Heart left ventricle (tissue), 13 donors: ENCODE results near the gene PIGS.

Experiments used
- CTCF ChIP-seq, 12 donors: fragments of 200-600 bp; sonication (generic) in 4 of 12; IDR thresholded peaks; one replicate each; pipeline versions ENCODE4 v1.5.0 to v1.8.0; 2018 to 2022; ENCODE audit warnings: antibody characterized with exemption in 12 of 12, mild to moderate bottlenecking in 5 of 12
- POLR2A ChIP-seq, 2 donors: fragments of 450-650 bp; IDR thresholded peaks; one replicate each; pipeline ENCODE4 v1.6.1; 2017; ENCODE audit warnings: antibody characterized with exemption in 2 of 2, mild to moderate bottlenecking in 2 of 2, moderate library complexity in 2 of 2
- donor health status: ischemic (EF 13 %, LVEDD 7.1; RV severe dilation, severe dysfunction).
- donor health status: DM: no; HTN: yes; CAD: no.
- donor health status: DM: no; HTN: no; CAD: no.
- donor health status: ischemic (EF 25% LVEDD 6.9; RV normal size, moderate dysfunction).
- donor health status: ischemic (EF 25% LVEDD 5.7; RV mildly dilated, moderate dysfunction).
- donor health status: ischemic (EF 35%, LVEDD 5.7; RV mildly dilated, moderate dysfunction).
- donor health status: nonischemic (EF 11% LVEDD 7.7; RV severe dilation, severe dysfunction).
- donor health status: DM: yes; HTN: yes; CAD: no.
- donor health status: PGD.
- donor health status: ischemic (EF 29% LVEDD 5.4; RV normal size, mild dysfunction).
- donor health status: nonischemic (EF 23%, LVEDD 6.1; RV moderate dilation, normal function).

GRCh38 chr17:28549236-28550132 lies 21.8 kb downstream of the PIGS start:
- TF ChIP-seq CTCF (IDR thresholded peaks at IDR 0.05) (no peak), POLR2A (IDR thresholded peaks at IDR 0.05) (no peak)
